Measurements from ENCODE around the gene SFXN1.
"Not testable (repeated sequence)": the region's sequence is repeated elsewhere in the genome, so short reads cannot be mapped to it uniquely, and the experiment has no call there.

Gene SFXN1

DNA sequence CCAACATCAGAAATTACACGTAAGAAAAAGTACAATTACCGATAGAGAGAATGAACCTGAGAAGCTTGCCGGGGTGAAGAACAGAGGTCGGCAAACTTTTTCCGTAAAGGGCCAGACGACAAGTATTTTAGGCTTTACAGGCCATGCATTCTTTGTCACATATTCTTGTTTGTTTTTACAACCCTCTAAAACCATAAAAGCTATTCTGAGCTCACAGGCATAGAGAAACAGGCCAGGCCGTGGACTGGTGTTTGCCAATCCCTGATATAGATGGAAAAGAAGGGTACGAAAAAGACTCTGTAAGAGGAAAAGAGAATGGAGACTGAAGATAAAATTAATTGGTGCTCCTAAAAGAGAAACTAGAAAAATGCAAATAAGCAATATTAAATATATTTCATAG, 15.4 kb downstream of the SFXN1 start:
- DNase-seq (ENCODE audit: low read depth, low spot score): no peak

DNA sequence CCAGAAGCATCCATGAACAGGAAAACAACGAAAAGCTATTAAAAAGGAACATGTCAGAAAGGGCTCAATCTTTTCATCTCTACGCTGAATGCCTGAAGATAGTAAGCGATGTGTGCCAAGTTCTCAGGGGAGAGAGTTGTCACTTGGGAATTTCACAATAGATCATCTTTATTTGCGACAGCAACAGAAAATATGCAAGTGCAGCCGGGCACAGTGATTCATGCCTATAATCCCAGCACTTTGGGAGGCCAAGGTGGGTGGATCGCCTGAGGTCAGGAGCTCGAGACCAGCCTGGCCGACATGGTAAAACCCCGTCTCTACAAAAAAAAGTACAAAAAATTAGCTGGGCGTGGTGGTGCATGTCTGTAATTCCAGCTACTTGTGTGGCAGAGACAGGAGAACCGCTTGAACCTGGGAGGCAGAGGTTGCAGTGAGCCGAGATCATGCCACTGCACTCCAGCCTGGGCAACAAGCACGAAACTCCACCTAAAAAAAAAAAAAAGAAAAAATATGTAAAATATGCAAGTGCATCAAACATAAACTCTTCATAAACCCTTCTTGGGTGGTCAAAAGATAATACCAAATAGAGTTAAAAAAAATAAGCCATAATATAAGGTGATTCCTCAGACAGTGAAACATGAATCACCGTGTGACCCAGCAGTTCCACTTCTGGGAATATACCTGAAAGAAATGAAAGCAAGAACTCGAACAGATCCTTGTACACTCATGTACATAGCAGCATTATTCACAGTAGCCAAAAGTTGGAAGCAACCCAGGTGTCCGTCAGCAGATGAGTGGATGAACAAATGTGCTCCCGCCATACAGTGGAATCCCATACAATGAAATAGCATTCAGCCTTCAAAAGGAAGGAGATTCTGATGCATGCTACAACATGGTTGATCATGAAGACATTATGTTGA, 16.2 kb downstream of the SFXN1 start:
- peak; percentile 39 for DNase-seq (ENCODE audit: low read depth, low spot score)

DNA sequence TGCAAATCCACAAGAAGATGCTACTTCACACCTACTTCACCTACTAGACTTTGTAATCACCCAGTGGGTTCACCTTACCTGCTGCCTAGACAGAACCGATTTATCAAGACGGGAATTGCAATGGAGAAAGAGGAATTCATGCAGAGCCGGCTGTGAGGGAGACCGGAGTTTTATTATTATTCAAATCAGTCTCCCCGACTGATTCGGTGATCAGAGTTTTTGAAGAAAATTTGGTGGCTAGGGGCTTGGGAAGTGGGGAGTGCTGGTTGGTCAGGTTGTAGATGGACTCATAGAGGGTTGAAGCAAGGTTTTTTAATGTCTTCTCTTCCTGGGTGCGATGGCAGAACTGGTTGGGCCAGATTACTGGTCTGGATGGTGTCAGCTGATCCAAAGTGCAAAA, 23.4 kb downstream of the SFXN1 start:
- no peak for DNase-seq (ENCODE audit: low read depth, low spot score)

DNA sequence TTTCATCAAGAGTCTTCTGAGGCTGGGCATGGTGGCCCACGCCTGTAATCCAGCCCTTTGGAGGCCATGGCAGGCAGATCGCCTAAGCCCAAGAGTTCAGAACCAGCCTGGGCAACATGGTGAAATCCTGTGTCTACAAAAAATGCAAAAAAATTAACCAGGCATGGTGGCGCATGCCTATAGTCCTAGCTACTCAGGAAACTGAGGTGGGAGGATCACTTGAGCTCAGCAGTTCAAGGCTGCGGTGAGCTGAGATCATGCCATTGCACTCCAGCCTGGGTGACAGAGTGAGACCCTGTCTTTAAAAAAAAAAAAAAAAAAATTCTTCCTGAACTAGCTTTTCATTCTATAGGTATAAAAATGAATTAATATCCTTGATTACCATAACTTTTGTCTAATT, 29.3 kb downstream of the SFXN1 start:
- not testable (repeated sequence) for DNase-seq (ENCODE audit: low read depth, low spot score)

DNA sequence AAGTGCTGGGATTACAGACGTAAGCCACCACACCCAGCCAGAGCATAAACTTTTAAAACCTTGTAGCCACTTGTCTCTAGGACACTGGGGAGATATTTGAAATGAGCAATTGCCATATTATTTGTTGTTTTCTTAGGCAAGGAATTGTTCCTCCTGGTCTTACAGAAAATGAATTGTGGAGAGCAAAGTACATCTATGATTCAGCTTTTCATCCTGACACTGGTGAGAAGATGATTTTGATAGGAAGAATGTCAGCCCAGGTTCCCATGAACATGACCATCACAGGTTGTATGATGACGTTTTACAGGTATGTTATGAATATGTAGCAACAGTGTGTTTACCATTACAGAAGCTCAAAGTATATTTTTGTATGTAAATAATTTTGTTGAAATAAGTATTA, 30.5 kb downstream of the SFXN1 start:
- DNase-seq (ENCODE audit: low read depth, low spot score): no peak

DNA sequence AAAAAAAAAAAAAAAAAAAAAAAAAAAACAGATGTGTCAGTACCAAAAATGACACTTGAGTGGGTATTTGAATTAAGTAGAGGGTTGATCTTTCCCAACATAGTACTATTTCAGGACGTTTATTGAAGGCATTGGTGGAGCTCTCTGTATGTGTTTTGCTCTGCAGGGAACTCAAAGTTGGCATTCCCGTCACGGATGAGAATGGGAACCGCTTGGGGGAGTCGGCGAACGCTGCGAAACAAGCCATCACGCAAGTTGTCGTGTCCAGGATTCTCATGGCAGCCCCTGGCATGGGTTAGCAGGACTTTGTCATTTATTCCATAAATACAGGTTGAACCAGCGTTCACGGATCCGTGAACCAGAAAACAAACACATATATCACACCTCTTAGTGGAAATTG, 34.9 kb downstream of the SFXN1 start:
- no peak for DNase-seq (ENCODE audit: low read depth, low spot score)

DNA sequence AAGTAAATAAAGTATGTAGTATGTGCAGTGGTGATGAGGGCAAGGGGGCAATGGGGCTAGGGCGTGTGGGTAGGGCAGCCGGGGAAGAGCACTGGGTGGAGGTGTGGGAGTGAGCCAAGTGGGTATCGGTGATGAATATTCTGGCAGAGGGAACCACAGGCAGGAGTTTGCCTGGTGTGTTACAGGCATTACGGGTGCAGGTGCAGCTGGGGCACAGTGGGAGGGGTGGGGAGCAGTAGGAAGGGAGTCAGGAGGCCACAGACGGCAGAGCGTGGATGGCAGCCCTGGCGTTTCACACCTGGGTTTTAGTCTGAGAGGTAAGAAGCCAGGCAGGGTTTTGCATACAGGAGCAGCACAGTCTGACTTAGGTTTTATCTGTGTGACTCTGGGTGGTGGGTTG, 35.4 kb downstream of the SFXN1 start:
- DNase-seq (ENCODE audit: low read depth, low spot score): no peak

DNA sequence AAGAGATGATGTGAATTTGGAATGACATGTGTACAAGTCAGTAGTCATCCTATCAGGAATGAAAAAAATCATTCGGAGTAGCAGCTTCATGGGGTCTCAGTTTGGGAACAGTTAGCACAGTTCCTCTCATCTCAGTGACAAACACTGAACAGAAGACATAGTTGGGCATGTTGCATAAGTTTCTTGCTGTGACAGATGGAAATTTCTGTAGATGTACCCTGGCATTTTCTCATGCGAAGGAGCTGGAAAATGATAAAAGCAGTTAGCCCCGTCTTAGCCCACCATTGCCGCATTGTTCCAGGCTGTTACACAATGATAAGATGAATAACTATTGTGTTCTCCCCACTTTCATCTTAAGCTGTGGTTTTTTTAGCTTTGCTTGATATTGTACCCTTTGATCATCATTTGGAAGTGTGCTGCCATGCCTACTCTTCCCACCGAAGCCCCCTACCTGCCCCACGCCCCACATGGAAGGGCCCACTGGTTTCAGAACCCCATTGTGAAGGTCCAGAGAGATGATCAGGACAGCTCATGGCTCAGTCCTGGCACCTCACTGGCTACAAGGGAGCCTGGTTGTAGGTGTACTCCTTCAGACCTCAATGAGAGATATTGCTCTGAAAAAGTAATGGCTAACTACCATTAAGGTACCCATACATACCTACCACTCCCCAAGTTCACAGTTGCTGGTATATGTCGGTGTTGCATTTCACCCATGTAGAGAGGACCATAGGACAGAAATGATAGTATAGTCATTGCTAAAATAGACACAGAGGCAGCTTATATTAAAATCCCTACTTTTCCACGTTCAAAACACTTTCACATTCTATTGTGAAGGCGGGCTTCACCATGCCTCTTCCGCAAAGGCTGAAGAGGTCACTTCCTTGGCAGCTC, 38.8 kb downstream of the SFXN1 start:
- DNase-seq (ENCODE audit: low read depth, low spot score): no peak

DNA sequence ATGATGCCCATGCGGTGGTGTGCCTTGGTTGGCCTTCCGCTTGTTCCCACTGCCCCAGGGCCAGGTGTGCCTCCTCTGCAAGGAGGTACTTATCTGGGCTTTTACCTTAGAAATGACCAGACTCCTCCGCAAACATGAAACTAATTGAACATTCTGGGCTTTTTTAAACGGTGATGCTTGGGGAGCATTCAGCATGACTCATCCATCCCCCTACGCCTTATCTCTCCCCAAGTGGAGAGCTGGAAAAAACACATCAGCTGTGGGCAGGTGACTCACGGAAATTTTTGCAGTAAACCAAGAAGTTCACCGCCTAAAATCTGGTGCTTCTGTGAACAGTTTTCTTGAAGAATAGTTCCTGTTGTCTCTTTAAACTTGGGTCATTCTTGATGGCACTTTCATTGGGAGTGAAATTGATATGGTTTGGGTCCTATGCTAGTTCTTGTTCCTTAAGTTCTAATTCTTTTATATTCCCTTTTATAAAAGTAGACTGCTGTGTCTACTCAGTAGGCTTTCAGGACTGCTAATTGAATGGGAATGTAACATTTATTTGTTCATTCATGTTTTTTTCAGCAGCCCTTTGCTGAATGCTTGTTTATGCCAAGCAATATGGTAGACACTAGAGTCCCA, 39.6 kb downstream of the SFXN1 start:
- DNase-seq (ENCODE audit: low read depth, low spot score): peak; percentile 92

DNA sequence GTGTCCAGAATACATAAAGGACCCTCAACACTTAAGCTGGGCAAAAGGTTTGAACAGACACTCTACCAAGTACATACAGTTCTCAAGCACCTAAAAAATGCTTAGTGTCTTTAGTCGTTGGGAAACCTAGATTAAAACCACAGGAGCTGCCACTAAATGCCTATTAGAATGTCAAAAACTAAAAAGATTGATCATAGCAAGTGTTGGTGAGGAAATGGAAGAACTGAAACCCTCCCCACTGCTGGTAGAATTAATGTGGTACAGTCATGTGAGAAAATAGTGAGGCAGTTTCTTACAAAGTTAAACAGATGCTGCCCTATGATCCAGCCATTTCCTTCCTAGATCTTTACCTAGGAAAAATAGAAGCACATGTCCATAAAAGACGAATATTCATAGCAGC, 40.6 kb downstream of the SFXN1 start:
- DNase-seq (ENCODE audit: low read depth, low spot score): no peak

DNA sequence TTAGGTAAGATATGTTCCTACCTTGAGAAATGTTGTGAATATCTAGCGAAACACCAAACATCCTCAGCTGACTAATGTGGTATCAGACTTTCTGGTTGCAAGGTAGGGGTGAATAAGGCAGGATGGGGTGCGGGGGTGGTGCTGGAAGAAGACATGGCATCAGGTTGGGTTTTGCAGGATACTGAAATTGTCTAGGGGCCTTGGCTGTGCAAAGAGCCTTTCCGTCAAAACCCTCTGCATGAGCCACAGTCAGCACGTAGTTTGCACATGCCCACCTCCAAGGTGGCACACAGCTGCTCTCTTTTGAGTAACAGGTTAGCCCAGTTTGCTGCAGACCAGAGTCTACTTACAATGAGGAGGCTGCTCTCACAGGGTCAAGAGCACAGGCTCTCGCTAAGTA, 42.0 kb downstream of the SFXN1 start:
- no peak for DNase-seq (ENCODE audit: low read depth, low spot score)

DNA sequence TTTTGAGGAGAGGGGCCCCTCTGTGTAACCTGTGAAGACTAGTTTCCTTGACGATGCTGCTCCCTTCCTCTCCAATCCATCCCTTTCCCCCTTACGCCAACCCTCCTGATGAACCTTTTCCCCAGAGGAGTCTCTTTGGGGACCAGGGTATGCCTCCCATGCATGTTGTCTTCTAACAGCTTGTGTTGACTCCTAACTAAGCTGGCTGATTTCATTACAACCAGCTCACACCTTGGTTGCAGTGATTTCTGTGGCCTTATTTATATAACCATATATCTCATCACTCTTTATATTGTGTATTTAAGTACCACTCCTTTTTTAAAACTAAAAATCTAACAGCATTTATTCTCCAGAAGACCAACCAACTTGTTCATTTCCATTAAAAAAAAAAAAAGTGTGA, 42.5 kb downstream of the SFXN1 start:
- DNase-seq (ENCODE audit: low read depth, low spot score): no peak

DNA sequence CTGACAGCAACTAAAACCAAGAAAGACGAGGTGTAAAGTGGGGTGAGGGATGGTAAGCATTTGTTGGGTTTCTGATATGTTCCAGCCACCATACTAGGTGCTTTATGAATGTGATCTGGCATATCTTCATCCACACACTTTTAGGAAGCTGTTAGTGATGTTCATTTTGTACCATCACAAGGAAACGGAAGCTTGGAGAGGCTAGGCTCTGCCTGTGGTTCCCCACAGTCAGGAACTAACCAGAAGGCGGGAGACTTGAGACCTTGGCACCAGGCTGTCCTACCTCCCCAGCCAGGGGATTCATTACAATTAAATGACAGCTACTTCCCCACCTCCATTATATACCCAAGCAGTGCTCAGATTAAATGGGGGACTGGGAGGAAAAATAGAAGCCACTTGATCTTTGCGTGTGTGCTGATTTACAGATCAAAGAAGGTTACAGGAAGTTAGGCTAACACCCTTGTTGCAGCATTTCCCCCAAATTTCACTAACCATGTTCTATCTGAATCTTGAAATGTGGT, 43.0 kb downstream of the SFXN1 start:
- DNase-seq (ENCODE audit: low read depth, low spot score): no peak

DNA sequence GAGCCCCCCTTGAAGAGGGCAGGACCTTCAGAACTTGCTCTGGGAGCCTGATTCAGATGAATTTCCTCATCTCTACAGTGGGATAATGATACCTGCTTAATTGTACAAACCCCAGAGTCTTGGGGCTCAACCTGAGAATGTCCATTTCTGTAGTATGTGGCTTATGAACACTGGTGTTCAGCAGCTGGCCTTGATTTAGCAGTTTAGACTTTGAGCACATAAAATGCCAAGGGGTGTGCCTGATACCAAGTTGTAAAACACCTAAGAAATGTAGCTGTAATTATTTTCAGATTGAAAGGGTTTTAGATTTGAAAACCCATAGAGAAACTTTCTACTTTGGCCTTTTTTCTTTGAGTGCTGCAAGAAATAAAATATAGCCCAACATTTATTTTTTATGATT, 44.9 kb downstream of the SFXN1 start:
- DNase-seq (ENCODE audit: low read depth, low spot score): no peak

DNA sequence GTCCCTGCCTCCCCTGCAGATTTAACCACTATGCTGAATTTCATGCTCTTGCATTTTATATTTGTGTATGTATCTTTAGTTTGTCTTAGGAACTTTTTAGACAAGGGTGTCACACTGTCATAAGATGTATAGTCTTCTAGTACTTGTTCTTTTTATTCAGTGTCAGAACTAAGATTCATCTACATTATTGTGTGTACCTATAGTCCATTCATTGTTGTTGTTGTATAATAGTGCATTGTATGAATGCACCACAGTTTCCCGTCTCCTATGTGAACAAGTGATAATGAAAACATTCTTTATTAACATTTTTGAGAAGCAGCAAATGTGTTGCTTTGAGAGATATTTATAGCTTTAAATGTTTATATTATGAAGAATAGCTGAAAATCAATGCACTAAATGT, 45.9 kb downstream of the SFXN1 start:
- DNase-seq (ENCODE audit: low read depth, low spot score): no peak

DNA sequence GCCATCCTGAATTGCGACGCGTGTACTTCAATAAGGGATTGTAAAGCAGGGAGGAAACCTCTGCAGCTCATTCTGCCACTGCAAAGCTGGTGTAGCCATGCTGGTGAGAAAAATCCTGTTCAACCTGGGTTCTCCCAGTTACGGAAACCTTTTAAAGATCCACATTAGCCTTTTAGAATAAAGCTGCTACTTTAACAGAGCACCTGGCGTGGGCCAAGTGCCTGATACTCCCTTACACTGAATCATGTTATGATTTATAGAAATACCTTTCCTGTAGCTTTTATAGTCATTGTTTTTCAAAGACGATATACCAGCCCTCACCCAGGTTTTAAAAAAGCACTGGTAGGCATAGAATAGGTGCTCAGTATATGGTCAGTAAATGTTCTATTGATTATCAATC, 48.3 kb downstream of the SFXN1 start:
- DNase-seq (ENCODE audit: low read depth, low spot score): no peak

DNA sequence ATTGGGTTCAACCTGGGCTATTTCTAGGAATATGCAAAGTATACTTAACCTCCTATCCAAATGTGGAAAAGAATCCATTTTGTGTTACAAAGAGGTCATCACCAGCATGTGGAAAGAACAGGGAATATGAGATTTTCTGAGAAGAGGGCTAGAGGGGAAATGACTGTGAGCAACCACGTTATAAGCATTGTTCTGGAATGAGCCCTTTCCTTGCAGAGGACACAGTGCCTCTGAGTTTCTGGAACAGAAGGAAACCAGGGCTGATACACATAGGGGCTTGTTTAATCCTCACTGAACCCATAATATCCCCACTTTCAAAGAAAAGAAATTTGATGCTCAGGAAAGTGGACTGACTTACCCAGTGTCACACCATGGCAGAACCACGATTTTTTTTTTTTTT, 53.0 kb downstream of the SFXN1 start:
- DNase-seq (ENCODE audit: low read depth, low spot score): no peak

DNA sequence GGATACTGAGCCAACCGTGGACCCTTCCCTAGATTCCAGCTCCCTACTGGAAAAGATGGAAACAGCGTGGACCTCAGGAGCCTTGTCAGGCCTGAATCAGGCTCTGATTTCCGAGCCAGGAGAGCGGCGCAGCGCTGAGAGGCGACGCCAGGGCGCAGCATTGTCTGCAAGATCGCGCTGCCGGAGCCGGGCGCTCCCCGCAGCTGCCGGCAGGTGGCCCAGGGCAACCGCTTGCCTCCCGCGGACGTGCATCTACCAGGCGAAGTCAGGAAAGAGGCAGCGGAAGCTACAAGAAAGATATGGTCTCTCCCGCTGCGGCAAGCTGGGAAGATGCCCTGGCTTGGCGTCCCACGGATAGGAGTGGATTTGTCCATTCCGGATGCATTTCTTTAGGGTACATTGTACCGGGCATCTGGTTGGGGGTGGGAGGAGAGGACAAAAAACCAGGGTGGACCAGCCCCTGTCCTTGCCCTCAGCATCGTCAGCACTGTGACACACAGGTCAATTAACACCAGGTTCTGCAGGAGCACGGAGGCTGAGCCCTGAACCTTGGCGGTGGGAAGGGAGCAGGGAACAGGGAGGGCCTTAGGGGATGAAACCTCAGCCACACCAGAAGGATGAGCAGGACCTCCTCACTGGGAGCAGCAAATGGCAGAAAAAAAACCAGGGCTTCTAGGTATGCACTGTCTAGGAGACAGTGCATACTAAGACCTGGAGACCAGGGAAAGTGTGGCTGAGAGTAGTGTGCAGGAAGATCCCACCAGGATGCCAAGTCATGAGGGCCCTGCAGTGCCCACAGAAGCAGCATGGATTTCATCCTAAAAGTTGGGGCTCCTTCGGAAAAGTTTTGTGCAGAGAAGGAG, 55.9 kb downstream of the SFXN1 start:
- peak; percentile 94 for DNase-seq (ENCODE audit: low read depth, low spot score)

DNA sequence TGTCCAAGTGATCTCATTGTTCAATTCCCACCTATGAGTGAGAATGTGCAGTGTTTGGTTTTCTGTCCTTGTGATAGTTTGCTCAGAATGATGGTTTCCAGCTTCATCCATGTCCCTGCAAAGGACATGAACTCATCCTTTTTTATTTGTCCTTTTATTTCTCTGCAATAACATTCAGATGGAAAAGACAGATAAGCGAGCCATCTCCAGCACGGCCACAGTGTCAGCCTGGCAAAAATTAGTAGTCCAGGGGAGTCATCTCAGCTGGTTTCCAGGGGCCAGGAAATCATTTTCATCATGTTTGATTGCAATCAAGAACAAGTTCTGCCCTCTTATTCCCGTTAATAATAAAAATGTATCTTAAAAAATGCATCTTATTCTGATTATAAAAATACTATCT, 57.0 kb downstream of the SFXN1 start:
- DNase-seq (ENCODE audit: low read depth, low spot score): not testable (repeated sequence)

DNA sequence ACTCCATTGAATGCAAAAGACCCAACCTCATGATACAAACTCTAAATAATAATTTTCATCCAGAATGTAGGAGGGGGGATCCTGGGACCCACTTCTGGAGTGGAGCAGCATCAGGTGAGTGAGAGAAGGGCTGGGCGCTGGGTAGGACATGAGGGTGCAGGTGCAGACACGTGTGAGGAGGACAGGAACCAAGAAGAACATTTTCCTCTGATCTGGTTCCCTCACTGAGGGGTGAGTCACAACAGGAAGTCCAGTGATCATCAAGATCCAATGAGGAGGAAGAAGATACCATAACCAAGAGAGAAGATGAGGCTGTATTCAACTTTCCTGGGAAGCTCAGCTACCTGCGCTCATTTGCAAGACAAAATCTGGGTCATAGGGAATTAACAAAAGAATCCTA, 57.4 kb downstream of the SFXN1 start:
- DNase-seq (ENCODE audit: low read depth, low spot score): no peak

DNA sequence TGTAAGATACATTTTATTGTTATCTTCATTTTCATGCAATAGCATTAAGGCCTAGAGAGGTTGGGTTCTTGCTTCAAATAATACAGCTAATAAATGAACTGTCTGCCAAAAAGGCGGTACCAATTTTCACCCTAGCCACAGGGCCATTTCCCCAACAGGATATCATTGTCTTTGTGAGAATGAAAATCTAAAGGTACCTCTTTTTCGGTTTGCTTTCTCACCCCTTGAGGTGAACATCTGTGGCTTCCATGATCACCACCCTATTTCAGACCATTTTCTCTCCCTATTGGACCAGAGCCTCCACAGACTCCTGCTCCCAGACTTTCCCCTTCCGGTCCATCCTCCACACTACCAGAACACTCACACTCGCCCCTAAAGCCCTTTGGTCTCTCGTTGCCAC, 60.2 kb downstream of the SFXN1 start:
- DNase-seq (ENCODE audit: low read depth, low spot score): no peak
